IMR-90 (cell line): ENCODE results near the gene TBC1D4. TPM values are rescaled to one million over a fixed set of nuclear protein-coding genes. Genes with fewer than 3 reads are reported as not detected.

ENCODE experiments used
- ATAC-seq: fragments of 200-7000 bp; cut with Tn5 transposase; 2 replicates; pipeline ENCODE4 v1.9.1; 2020; ENCODE audit warnings: low read depth, mild to moderate bottlenecking, moderate library complexity
- BruUV-seq: library from RNA; stranded (reverse); fragments of 400-500 nt; replicated peaks from 2 replicates; lab custom pipeline; 2021; lab: Mats Ljungman, UMichigan
- CTCF ChIA-PET: fragments of 300-600 bp; formaldehyde crosslinking; extraction: SDS; loops from one replicate; lab custom pipeline; 2021; ENCODE audit warnings: antibody characterized with exemption; lab: Yijun Ruan, JAX
- POLR2A ChIA-PET: fragments of 300-600 bp; sonication (Branson Sonifier 250); formaldehyde crosslinking; loops from one replicate; lab custom pipeline; 2022; ENCODE audit warnings: antibody characterized with exemption; ENCODE audit not compliant: unreplicated experiment; lab: Charles Lee
- DNase-seq: peaks from one replicate; pipeline ENCODE4 v3.0.0; 2013
- H2AFZ ChIP-seq: replicated peaks from 2 replicates; pipeline ENCODE3; 2013; ENCODE audit warnings: low read length, mild to moderate bottlenecking; ENCODE audit not compliant: poor library complexity
- H2AK5ac ChIP-seq: 2 replicates; pipeline ENCODE4 v1.6.1; 2013; ENCODE audit warnings: low read depth, low read length, inconsistent platforms
- H2AK9ac ChIP-seq: replicated peaks from 2 replicates; pipeline ENCODE3; 2013; ENCODE audit warnings: mild to moderate bottlenecking, low read depth, low read length, moderate library complexity; ENCODE audit not compliant: poor library complexity
- H2BK120ac ChIP-seq: 2 replicates; pipeline ENCODE4 v1.6.1; 2013; ENCODE audit warnings: low read depth, low read length, inconsistent platforms
- H2BK15ac ChIP-seq: 3 replicates; pipeline ENCODE4 v1.6.1; 2013; ENCODE audit warnings: low read depth, low read length, inconsistent platforms
- H2BK20ac ChIP-seq: 2 replicates; pipeline ENCODE4 v1.6.1; 2013; ENCODE audit warnings: low read depth, mild to moderate bottlenecking, inconsistent platforms, low read length, moderate library complexity
- H2BK5ac ChIP-seq: 2 replicates; pipeline ENCODE4 v1.6.1; 2013; ENCODE audit warnings: mild to moderate bottlenecking, low read depth, low read length, inconsistent platforms; ENCODE audit not compliant: poor library complexity, severe bottlenecking
- H3K14ac ChIP-seq: replicated peaks from 2 replicates; pipeline ENCODE4 v1.6.1; 2013; ENCODE audit warnings: low read depth, low read length, inconsistent platforms
- H3K18ac ChIP-seq: 2 replicates; pipeline ENCODE4 v1.6.1; 2013; ENCODE audit warnings: low read depth, low read length, control low read depth
- H3K23ac ChIP-seq: 2 replicates; pipeline ENCODE4 v1.6.1; 2013; ENCODE audit warnings: low read depth, low read length, inconsistent platforms
- H3K27ac ChIP-seq: 2 replicates; pipeline ENCODE4 v1.5.1; 2013; ENCODE audit warnings: mild to moderate bottlenecking, control low read depth, low read length; ENCODE audit not compliant: insufficient read depth
- H3K27me3 ChIP-seq: 2 replicates; pipeline ENCODE4 v1.6.1; 2013; ENCODE audit warnings: low read length; ENCODE audit not compliant: control insufficient read depth, insufficient read depth
- H3K36me3 ChIP-seq: 2 replicates; pipeline ENCODE4 v1.6.1; 2013; ENCODE audit warnings: low read length, mixed read lengths; ENCODE audit not compliant: control insufficient read depth, insufficient read depth
- H3K4ac ChIP-seq: 2 replicates; pipeline ENCODE4 v1.6.1; 2013; ENCODE audit warnings: low read depth, low read length, inconsistent platforms
- H3K4me1 ChIP-seq: 2 replicates; pipeline ENCODE4 v1.6.1; 2013; ENCODE audit warnings: low read length, mixed read lengths; ENCODE audit not compliant: control insufficient read depth, insufficient read depth
- H3K4me2 ChIP-seq: 2 replicates; pipeline ENCODE4 v1.6.1; 2013; ENCODE audit warnings: low read depth, mild to moderate bottlenecking, control low read depth, low read length, moderate library complexity
- H3K4me3 ChIP-seq: 2 replicates; pipeline ENCODE4 v1.5.1; 2013; ENCODE audit warnings: low read depth, mild to moderate bottlenecking, control low read depth, low read length, moderate library complexity; ENCODE audit not compliant: insufficient read depth
- H3K56ac ChIP-seq: 2 replicates; pipeline ENCODE4 v1.6.1; 2013; ENCODE audit warnings: low read length, inconsistent platforms; ENCODE audit not compliant: insufficient read depth; ENCODE audit errors: extremely low read depth
- H3K79me1 ChIP-seq, 2 experiments: 2 replicates each; pipeline ENCODE4 v1.6.1; 2013; ENCODE audit warnings: low read length in 2 of 2, inconsistent platforms in 1 of 2, low read depth in 1 of 2
- H3K9ac ChIP-seq: 2 replicates; pipeline ENCODE4 v1.6.1; 2013; ENCODE audit warnings: low read depth, low read length, control low read depth
- H3K9me1 ChIP-seq: 2 replicates; pipeline ENCODE4 v1.6.1; 2013; ENCODE audit warnings: low read length, inconsistent platforms; ENCODE audit not compliant: insufficient read depth
- H3K9me3 ChIP-seq: 2 replicates; pipeline ENCODE4 v1.6.1; 2013; ENCODE audit warnings: low read length; ENCODE audit not compliant: control insufficient read depth, insufficient read depth
- H4K20me1 ChIP-seq: 2 replicates; pipeline ENCODE4 v1.6.1; 2013; ENCODE audit warnings: low read length, inconsistent platforms; ENCODE audit not compliant: insufficient read depth
- H4K5ac ChIP-seq: 2 replicates; pipeline ENCODE4 v1.6.1; 2013; ENCODE audit warnings: mild to moderate bottlenecking, low read depth, low read length, control low read depth
- H4K8ac ChIP-seq, 2 experiments: 2 replicates each; pipeline ENCODE4 v1.6.1; 2013; ENCODE audit warnings: low read depth in 2 of 2, low read length in 2 of 2, control low read depth in 1 of 2, inconsistent platforms in 1 of 2
- H4K91ac ChIP-seq: 2 replicates; pipeline ENCODE4 v1.6.1; 2013; ENCODE audit warnings: low read depth, low read length, inconsistent platforms; ENCODE audit not compliant: insufficient read depth
- BHLHE40 ChIP-seq: fragments of 150-350 bp; IDR thresholded peaks from 2 replicates; pipeline ENCODE4 v1.6.1; 2016; ENCODE audit warnings: mild to moderate bottlenecking, low read depth, low read length
- CEBPB ChIP-seq: IDR thresholded peaks from 2 replicates; pipeline ENCODE4 v1.6.1; 2012; ENCODE audit warnings: low read depth, low read length, improper control_type of control experiment
- CHD1 ChIP-seq: IDR thresholded peaks from 2 replicates; pipeline ENCODE4 v1.6.1; 2012; ENCODE audit warnings: low read depth, low read length, improper control_type of control experiment
- FOS ChIP-seq: fragments of 150-350 bp; IDR thresholded peaks from 2 replicates; pipeline ENCODE4 v1.6.1; 2016; ENCODE audit warnings: low read depth, low read length
- MAFK ChIP-seq: IDR thresholded peaks from 2 replicates; pipeline ENCODE4 v1.6.1; 2012; ENCODE audit warnings: low read depth, low read length, improper control_type of control experiment
- MAZ ChIP-seq: IDR thresholded peaks from 2 replicates; pipeline ENCODE4 v1.6.1; 2012; ENCODE audit warnings: low read depth, mild to moderate bottlenecking, low read length, improper control_type of control experiment, moderate library complexity, borderline replicate concordance
- MXI1 ChIP-seq: IDR thresholded peaks from 2 replicates; pipeline ENCODE4 v1.6.1; 2012; ENCODE audit warnings: low read depth, mild to moderate bottlenecking, low read length, moderate library complexity, borderline replicate concordance
- NFE2L2 ChIP-seq: fragments of 150-350 bp; IDR thresholded peaks from 2 replicates; pipeline ENCODE4 v1.6.1; 2016; ENCODE audit warnings: low read depth, mild to moderate bottlenecking, low read length
- POLR2A ChIP-seq: IDR thresholded peaks from 2 replicates; pipeline ENCODE4 v1.6.1; 2012; ENCODE audit warnings: mild to moderate bottlenecking, low read depth, low read length
- RAD21 ChIP-seq: IDR thresholded peaks from 2 replicates; pipeline ENCODE4 v1.6.1; 2012; ENCODE audit warnings: low read length, improper control_type of control experiment
- RCOR1 ChIP-seq: IDR thresholded peaks from 2 replicates; pipeline ENCODE4 v1.6.1; 2012; ENCODE audit warnings: mild to moderate bottlenecking, low read length, improper control_type of control experiment; ENCODE audit not compliant: insufficient replicate concordance
- RFX5 ChIP-seq: IDR thresholded peaks from 2 replicates; pipeline ENCODE4 v1.8.0; 2012; ENCODE audit warnings: low read depth, mild to moderate bottlenecking, low read length, moderate library complexity
- SMC3 ChIP-seq: fragments of 150-350 bp; IDR thresholded peaks from 2 replicates; pipeline ENCODE4 v1.6.1; 2016; ENCODE audit warnings: low read depth, mild to moderate bottlenecking, antibody characterized with exemption, low read length, moderate library complexity
- WGBS, 2 experiments: methylation state at CpG; one replicate each; pipeline versions ENCODE4 v1.1.5 to v1.1.7; 2013; ENCODE audit warnings: missing lambda C conversion rate in 2 of 2; ENCODE audit not compliant: insufficient read length in 1 of 2; ENCODE audit errors: extremely low coverage in 2 of 2; 5-methylcytosine and 5-hydroxymethylcytosine counted together
- dilution Hi-C: fragments of 300-500 bp; cut with HindIII; formaldehyde crosslinking; loops from one replicate; pipeline ENCODE4 v1.14.3; 2018; ENCODE audit warnings: low sequenced_read_pairs; ENCODE audit not compliant: unreplicated experiment
- in situ Hi-C: fragments of 300-500 bp; cut with MboI; formaldehyde crosslinking; loops from 3 replicates; pipeline ENCODE4 v1.14.3; 2019; ENCODE audit warnings: low sequenced_read_pairs, inconsistent platforms, mixed read lengths
- intact Hi-C: fragments of 100-400 bp; cut with micrococcal nuclease; formaldehyde crosslinking; loops from 2 replicates; pipeline ENCODE4 v1.10.0; 2022
- polyA plus RNA-seq, 3 experiments: library from polyadenylated mRNA; depleted of rRNA; stranded (reverse); fragments of >200 nt; gene quantifications; 2 replicates each; pipeline ENCODE4 v1.2.3, GENCODE V29; 2012; ENCODE audit warnings: low replicate concordance in 1 of 3
- total RNA-seq: library from RNA; depleted of rRNA; stranded (reverse); fragments of >200 nt; gene quantifications from 2 replicates; pipeline ENCODE4 v1.2.3, GENCODE V29; 2012
- TF ChIP-seq, protein P1 (sequence below): fragments of 150-350 bp; IDR thresholded peaks from 2 replicates; pipeline ENCODE4 v1.6.1; 2017; ENCODE audit warnings: mild to moderate bottlenecking, antibody characterized with exemption, low read length, low read depth
- TF ChIP-seq, protein P2 (sequence below): fragments of 150-350 bp; IDR thresholded peaks from 2 replicates; pipeline ENCODE4 v1.6.1; 2016; ENCODE audit warnings: low read depth, mild to moderate bottlenecking, low read length, moderate library complexity, borderline replicate concordance
- TF ChIP-seq, protein P3 (sequence below): conservative IDR thresholded peaks from 2 replicates; pipeline ENCODE4 v1.5.1; 2012; ENCODE audit warnings: mild to moderate bottlenecking, low read depth, low read length, improper control_type of control experiment

The TBC1D4 gene
- total and polyA plus RNA-seq, 2 of the 4 experiments (the other 2 are of a cell fraction): 7.5 to 22.8 TPM

DNA sequence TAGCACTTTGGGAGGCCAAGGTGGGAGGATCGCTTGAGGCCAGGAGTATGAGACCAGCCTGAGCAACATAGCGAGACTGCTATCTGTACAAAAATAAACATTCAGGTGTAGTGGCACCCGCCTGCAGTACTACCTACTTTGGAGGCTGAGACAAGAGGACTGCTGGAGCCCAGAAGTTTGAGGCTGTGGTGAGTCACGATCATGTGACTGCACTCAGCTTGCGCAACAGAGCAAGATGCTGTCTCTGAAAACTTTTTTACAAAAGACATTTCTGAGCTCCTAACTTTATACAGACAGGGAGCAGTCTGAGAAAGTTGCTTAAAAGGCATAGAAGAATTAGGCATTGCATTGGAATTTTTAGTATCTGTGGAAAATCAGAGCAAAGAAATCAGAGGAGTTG lies 10.4 kb upstream of the TBC1D4 start:
- Histone ChIP-seq H2AFZ (no peak overlapping the region), H2AK5ac (peak overlapping the region; percentile 34; the same call in 1 of the 2 replicates), H2BK20ac (no peak overlapping the region), H4K5ac (no peak overlapping the region), H4K8ac (0 out of 4 replicates have a peak overlapping the region, but pooled peaks of 1 of the 2 experiments have one; percentile 30), H4K20me1 (no peaks in the 10 kb centered on the region), H3K9me1 (0 out of 2 replicates have a peak, but pooled peaks cover 3% of the 10 kb centered on the region), H2BK5ac (peak overlapping the region; percentile 49), H3K18ac (no peak overlapping the region), H3K36me3 (no peaks in the 10 kb centered on the region), H3K4me1 (peaks cover 6% of the 10 kb centered on the region), H3K14ac (no peak overlapping the region), H3K56ac (no peak overlapping the region), H3K4me2 (no peak overlapping the region), H3K4ac (no peak overlapping the region), H3K27ac (0 out of 2 replicates have a peak overlapping the region, but pooled peaks have one; percentile 18), H2BK15ac (no peak overlapping the region), H3K27me3 (no peaks in the 10 kb centered on the region), H2BK120ac (no peak overlapping the region), H3K9ac (no peak overlapping the region), H3K79me1 (no peaks in the 10 kb centered on the region), H4K91ac (no peak overlapping the region), H2AK9ac (no peak overlapping the region), H3K9me3 (peaks cover 3% of the 10 kb centered on the region; the same call in 1 of the 2 replicates), H3K23ac (no peak overlapping the region), H3K4me3 (no peak overlapping the region)
- dilution Hi-C loops (no loop called here), in situ Hi-C loops (no loop called here), intact Hi-C loops (no loop called here)
- DNase-seq (peak; percentile 69), ATAC-seq (0 out of 2 replicates have a peak, but pooled peaks have one; percentile 30)
- POLR2A ChIA-PET: no interaction called here
- WGBS, 2 experiments: 100% methylated on average over 2 of the region's 5 CpGs; no CpG with 5 or more reads in 1 of the 2 experiments
- BruUV-seq: no TSS peak
- peak; percentile 87 for TF ChIP-seq RCOR1
- no peak for TF ChIP-seq SMC3
- TF ChIP-seq RFX5: no peak
- TF ChIP-seq RAD21: no peak
- no peak for TF ChIP-seq CHD1
- TF ChIP-seq, protein P1, sequence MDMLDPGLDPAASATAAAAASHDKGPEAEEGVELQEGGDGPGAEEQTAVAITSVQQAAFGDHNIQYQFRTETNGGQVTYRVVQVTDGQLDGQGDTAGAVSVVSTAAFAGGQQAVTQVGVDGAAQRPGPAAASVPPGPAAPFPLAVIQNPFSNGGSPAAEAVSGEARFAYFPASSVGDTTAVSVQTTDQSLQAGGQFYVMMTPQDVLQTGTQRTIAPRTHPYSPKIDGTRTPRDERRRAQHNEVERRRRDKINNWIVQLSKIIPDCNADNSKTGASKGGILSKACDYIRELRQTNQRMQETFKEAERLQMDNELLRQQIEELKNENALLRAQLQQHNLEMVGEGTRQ: peak; percentile 85
- TF ChIP-seq FOS: 0 out of 2 replicates have a peak, but pooled peaks have one; percentile 23
- no peak for TF ChIP-seq POLR2A
- no peak for TF ChIP-seq MAZ
- TF ChIP-seq BHLHE40: no peak
- no peak for TF ChIP-seq MXI1
- no peak for TF ChIP-seq NFE2L2
- TF ChIP-seq CEBPB: peak; percentile 96
- no peak for TF ChIP-seq MAFK
- TF ChIP-seq, protein P2, sequence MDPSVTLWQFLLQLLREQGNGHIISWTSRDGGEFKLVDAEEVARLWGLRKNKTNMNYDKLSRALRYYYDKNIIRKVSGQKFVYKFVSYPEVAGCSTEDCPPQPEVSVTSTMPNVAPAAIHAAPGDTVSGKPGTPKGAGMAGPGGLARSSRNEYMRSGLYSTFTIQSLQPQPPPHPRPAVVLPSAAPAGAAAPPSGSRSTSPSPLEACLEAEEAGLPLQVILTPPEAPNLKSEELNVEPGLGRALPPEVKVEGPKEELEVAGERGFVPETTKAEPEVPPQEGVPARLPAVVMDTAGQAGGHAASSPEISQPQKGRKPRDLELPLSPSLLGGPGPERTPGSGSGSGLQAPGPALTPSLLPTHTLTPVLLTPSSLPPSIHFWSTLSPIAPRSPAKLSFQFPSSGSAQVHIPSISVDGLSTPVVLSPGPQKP: no peak
- TF ChIP-seq, protein P3, sequence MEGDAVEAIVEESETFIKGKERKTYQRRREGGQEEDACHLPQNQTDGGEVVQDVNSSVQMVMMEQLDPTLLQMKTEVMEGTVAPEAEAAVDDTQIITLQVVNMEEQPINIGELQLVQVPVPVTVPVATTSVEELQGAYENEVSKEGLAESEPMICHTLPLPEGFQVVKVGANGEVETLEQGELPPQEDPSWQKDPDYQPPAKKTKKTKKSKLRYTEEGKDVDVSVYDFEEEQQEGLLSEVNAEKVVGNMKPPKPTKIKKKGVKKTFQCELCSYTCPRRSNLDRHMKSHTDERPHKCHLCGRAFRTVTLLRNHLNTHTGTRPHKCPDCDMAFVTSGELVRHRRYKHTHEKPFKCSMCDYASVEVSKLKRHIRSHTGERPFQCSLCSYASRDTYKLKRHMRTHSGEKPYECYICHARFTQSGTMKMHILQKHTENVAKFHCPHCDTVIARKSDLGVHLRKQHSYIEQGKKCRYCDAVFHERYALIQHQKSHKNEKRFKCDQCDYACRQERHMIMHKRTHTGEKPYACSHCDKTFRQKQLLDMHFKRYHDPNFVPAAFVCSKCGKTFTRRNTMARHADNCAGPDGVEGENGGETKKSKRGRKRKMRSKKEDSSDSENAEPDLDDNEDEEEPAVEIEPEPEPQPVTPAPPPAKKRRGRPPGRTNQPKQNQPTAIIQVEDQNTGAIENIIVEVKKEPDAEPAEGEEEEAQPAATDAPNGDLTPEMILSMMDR: no peak
- CTCF ChIA-PET: interaction anchor here (1.0 kb wide), 1 partner anchor 10 kb away, joined by 3 read pairs; the partner anchor contains the start of gene TBC1D4
